Superior temporal gyrus (tissue), 1 donor: Measurements from ENCODE around the gene TMEM9.

Source experiments
- DNase-seq: peaks from one replicate; pipeline ENCODE4 v3.0.0-alpha.2; 2016; ENCODE audit errors: extremely low spot score

Gene TMEM9

GRCh38 chr1:201145816-201146215, 8.5 kb downstream of the TMEM9 start:
- no peak for DNase-seq

- no peak for DNase-seq
These were observed 9.1 kb downstream of the TMEM9 start for GRCh38 chr1:201145132-201145531.

- no peak for DNase-seq
These were observed 9.6 kb downstream of the TMEM9 start for GRCh38 chr1:201144701-201145100.

- no peak for DNase-seq
These were observed 10.3 kb downstream of the TMEM9 start for GRCh38 chr1:201143726-201144635.

- no peak for DNase-seq
These were observed 11.2 kb downstream of the TMEM9 start for GRCh38 chr1:201142849-201143725.

GRCh38 chr1:201142011-201142848, 12.0 kb downstream of the TMEM9 start:
- DNase-seq, result no peak

- DNase-seq, result no peak
These were observed 12.9 kb downstream of the TMEM9 start for GRCh38 chr1:201141418-201141817.

GRCh38 chr1:201140941-201141260, 13.4 kb downstream of the TMEM9 start:
- no peak for DNase-seq

- no peak for DNase-seq
These were observed 13.9 kb downstream of the TMEM9 start for GRCh38 chr1:201140235-201140940.

- DNase-seq, result no peak
These were observed 14.5 kb downstream of the TMEM9 start for GRCh38 chr1:201139756-201140155.

GRCh38 chr1:201139306-201139705, 15.0 kb downstream of the TMEM9 start:
- no peak for DNase-seq

GRCh38 chr1:201138311-201138840, 15.9 kb downstream of the TMEM9 start:
- no peak for DNase-seq

GRCh38 chr1:201137579-201138310, 16.5 kb downstream of the TMEM9 start:
- peak; percentile 81 for DNase-seq

- DNase-seq, result no peak
These were observed 17.3 kb downstream of the TMEM9 start for GRCh38 chr1:201137024-201137392.

GRCh38 chr1:201136355-201137023, 17.8 kb downstream of the TMEM9 start:
- DNase-seq, result no peak

- no peak for DNase-seq
These were observed 19.9 kb downstream of the TMEM9 start for GRCh38 chr1:201134405-201134804.

- no peak for DNase-seq
These were observed 22.9 kb downstream of the TMEM9 start for GRCh38 chr1:201131398-201131797.

- DNase-seq, result no peak
These were observed 25.3 kb downstream of the TMEM9 start for GRCh38 chr1:201128962-201129361.

GRCh38 chr1:201128476-201128875, 25.8 kb downstream of the TMEM9 start:
- no peak for DNase-seq
